Measurements from ENCODE around the gene ASRGL1.
A peak's percentile ranks its signal among the peaks of the same experiment; 100 is the strongest.

ASRGL1 gene

DNA sequence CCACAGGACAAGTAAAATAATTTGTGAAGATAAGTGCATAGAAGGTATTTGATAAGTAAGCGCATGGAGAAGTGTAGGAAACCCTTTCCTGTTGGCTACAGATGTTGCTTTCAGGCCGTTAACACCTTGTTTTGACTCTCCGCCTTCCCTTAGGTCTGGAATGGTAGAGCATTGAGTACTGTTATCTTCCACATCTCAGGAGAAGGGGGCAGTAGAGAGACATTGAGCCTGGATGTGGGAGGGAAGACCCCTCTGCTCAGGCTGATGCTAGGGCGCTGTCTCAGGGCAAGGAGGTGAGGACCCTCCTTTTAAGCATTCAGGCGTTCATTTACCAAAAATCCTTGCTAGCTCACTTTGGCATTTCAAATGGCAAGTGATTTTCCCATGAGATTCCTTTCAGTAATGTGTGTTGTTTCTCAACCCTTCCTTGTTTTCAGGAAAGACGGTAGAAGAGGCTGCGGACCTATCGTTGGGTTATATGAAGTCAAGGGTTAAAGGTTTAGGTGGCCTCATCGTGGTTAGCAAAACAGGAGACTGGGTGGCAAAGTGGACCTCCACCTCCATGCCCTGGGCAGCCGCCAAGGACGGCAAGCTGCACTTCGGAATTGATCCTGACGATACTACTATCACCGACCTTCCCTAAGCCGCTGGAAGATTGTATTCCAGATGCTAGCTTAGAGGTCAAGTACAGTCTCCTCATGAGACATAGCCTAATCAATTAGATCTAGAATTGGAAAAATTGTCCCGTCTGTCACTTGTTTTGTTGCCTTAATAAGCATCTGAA is 54.6 kb downstream of the ASRGL1 start:
- FAIRE-seq: no peak
- no peak for DNase-seq (ENCODE audit: extremely low spot score, insufficient read length, low read depth)

GRCh38 chr11:62392506-62392905 is 55.3 kb downstream of the ASRGL1 start:
- FAIRE-seq (no peak), DNase-seq (ENCODE audit: extremely low spot score, insufficient read length, low read depth) (no peak)

GRCh38 chr11:62393061-62393611 is 55.9 kb downstream of the ASRGL1 start:
- DNase-seq (ENCODE audit: extremely low spot score, insufficient read length, low read depth): no peak
- FAIRE-seq: peak; percentile 63

DNA sequence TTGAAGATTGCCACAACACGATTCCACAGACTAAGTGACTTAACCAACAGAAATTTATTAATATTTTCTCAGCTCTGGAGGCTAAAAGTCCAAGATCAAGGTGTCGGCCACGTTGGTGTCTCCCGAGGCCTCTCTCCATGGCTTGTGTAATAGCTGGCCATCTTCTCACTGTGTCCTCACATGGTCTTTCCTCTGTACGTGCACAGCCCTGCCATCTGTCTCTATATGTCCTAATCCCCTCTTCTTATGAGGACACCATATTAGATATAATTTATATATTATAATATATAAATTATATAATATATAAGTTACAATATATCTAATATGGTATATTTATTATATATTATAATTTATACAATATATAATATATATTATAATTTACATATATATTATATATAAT is 56.5 kb downstream of the ASRGL1 start:
- DNase-seq (ENCODE audit: extremely low spot score, insufficient read length, low read depth): no peak

GRCh38 chr11:62394825-62395538 is 57.7 kb downstream of the ASRGL1 start:
- FAIRE-seq: peak; percentile 74
- peak; percentile 54 for DNase-seq (ENCODE audit: extremely low spot score, insufficient read length, low read depth)

More for the DNA sequence above, 56.5 kb downstream of the ASRGL1 start:
- no peak for FAIRE-seq

- FAIRE-seq (no peak), DNase-seq (ENCODE audit: extremely low spot score, insufficient read length, low read depth) (no peak)
Observed at GRCh38 chr11:62395885-62396551, 58.8 kb downstream of the ASRGL1 start.

DNA sequence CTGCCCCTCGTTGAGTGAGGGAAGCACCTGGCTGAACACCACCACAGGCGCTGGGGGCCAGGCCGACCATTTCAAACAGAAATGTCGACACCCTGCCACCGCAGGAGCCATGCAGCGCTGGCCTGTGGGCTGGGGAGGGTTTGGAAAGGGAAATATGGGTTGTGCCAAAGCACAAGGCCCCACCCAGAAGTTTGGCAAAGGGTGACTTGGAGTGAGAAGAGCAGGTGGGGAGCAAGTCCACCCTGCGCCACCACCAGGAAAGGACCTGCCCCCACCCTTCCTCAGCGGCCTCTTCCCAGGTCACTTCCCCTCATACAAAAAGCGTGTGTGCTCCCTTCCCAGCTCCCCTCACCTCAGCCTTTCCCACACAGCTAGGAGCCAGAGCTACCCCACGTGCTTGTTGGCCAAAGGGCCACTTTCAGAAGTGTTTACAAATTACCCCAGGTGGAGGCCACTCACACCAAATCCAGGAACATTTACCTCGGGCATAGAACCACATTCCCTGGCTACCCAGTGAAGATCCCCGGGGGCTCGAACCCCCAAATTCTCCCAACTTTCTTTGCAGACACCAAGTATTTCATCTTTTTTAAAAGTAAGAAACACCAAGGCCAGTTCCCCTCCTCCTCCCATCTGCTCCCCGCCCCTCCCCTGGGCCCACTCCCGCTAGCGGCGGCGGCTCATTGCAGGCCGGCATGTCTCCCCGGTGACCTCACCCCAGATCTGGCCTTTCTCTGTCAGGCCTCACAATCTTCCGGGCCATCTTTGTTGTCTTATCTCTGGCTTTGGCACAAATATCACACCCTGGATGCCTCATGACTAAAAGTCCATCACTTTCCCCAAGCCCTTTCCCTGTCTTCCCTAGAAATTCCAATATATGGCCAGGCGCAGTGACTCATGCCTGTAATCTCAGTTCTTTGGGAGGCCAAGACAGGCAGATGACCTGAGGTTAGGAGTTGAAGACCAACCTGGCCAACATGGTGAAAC is 61.1 kb downstream of the ASRGL1 start:
- FAIRE-seq (no peak), DNase-seq (ENCODE audit: extremely low spot score, insufficient read length, low read depth) (no peak)

GRCh38 chr11:62399172-62399877 is 62.1 kb downstream of the ASRGL1 start:
- no peak for FAIRE-seq
- no peak for DNase-seq (ENCODE audit: extremely low spot score, insufficient read length, low read depth)

DNA sequence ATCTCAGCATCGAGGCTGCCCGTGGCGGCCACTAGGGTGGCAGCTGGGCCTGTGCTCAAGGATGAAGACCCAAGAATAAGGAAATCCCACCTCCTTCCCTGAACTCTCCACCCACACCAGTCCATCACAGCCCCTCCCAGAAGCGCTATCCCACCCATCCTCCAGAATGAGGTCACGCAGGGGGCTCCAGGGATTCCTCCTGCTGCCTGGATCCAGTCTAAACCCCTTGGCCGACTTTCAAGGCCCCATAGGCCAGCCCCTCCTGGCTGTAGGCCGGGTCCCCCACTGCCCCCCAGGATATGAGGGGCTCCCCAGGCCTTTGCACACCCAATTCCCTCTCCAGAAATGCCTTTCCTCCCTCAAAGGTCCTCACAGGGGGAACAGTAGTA is 62.6 kb downstream of the ASRGL1 start:
- no peak for FAIRE-seq

GRCh38 chr11:62400281-62400680 is 63.0 kb downstream of the ASRGL1 start:
- FAIRE-seq (no peak), DNase-seq (ENCODE audit: extremely low spot score, insufficient read length, low read depth) (no peak)

More for the DNA sequence above, 62.6 kb downstream of the ASRGL1 start:
- DNase-seq (ENCODE audit: extremely low spot score, insufficient read length, low read depth): no peak

- FAIRE-seq: no peak
- no peak for DNase-seq (ENCODE audit: extremely low spot score, insufficient read length, low read depth)
Observed at GRCh38 chr11:62400760-62401159, 63.5 kb downstream of the ASRGL1 start.

DNA sequence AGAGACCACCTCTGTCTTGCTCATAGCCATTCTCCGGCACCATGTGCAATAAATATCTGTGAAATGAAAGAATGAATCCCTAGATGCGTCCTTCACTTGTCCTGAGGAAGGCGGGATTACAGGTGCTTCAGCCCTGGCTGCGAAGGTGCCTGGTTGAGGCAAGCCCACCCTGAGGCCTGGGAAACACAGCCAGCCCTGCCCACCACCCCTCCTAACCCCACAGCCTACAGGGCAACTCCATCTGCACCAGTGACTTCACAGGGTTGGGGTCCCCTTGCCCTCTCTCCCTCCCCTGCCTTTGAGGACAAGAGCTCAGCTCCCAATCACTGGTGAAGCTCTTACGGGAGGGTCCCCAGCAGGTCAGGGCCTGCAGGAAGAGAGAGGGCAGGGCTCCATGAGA is 64.1 kb downstream of the ASRGL1 start:
- FAIRE-seq (no peak), DNase-seq (ENCODE audit: extremely low spot score, insufficient read length, low read depth) (no peak)

- FAIRE-seq: no peak
- no peak for DNase-seq (ENCODE audit: extremely low spot score, insufficient read length, low read depth)
Observed at GRCh38 chr11:62401811-62402210, 64.6 kb downstream of the ASRGL1 start.

- DNase-seq (ENCODE audit: extremely low spot score, insufficient read length, low read depth) (no peak), FAIRE-seq (no peak)
Observed at GRCh38 chr11:62402226-62402959, 65.1 kb downstream of the ASRGL1 start.

DNA sequence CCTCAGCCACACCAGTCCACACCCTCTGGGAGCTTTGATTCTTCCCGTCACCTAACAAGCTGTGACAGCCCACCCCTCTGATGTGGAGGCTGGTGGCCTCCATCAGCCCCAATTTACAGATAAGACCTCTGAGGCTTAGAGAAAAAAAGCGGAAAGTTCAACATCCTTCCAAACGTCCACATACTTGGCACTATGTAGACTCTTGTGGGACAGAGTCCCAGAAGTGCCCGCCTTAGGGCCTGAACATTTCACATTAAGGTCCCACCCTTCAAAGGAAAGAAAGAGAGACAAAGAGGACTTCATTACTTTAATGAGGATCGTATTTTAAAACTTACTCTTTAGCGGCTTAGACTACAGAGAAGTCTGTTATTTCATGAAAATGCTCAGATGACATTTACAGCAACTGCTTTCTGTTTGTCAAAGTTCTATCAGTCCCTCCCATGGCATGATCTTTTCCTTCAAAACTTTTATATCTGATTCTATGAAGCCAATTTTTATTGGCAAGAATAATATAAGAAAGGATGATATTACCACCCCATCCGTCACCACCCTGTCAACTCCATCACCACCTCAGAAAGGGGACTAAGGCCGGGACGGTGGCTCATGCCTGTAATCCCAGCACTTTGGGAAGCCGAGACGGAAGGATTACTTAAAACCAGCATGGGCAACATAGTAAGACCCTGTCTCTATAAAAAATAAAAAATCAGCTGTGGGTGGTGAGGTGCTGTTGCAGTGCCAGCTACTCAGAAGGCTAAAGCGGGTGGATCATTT is 65.9 kb downstream of the ASRGL1 start:
- no peak for DNase-seq (ENCODE audit: extremely low spot score, insufficient read length, low read depth)
- FAIRE-seq: no peak

DNA sequence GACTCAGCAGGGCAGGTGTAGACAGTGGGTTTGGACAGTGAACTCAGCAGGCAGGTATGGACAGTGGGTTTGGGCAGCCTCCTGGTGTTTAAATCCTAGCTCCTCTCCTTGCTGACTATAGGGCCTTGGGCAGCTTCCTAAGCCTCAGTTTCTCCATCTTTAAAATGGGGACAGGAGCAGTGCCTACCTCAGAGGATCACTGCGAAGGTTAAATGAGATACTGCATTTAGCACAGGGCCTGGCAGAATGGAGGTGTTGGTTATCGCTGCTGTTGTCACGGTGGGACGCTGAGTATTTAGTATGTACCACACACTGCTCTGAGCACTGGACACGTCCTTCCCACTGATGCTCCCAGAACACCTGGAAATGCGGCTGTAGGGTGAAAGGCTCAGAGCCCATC is 67.2 kb downstream of the ASRGL1 start:
- DNase-seq (ENCODE audit: extremely low spot score, insufficient read length, low read depth) (no peak), FAIRE-seq (no peak)

GRCh38 chr11:62404901-62405300 is 67.7 kb downstream of the ASRGL1 start:
- FAIRE-seq (no peak), DNase-seq (ENCODE audit: extremely low spot score, insufficient read length, low read depth) (no peak)

DNA sequence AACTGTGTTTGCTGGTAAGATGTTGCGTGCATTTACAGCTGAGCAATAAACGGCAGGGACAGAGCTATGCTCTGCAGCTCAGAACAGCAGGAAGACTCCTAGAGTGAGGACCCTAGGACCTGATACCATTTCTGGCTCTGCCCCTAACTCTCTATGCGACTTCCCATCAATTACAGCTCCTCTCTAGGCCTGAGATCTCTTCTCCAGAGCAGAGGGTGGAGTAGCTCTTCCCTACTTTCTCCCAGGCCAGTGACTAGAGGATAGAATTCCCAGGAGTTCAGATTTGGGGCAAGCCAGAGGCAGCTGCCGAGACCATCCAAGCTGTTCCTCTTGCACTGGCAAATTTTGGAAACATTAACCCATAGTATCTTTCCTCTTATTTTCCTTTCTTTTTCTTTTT is 68.8 kb downstream of the ASRGL1 start:
- DNase-seq (ENCODE audit: extremely low spot score, insufficient read length, low read depth) (no peak), FAIRE-seq (no peak)
